Mucosa of rectum (tissue), 2 donors: ENCODE results near the gene TWSG1.
"Not testable (repeated sequence)": the region's sequence is repeated elsewhere in the genome, so short reads cannot be mapped to it uniquely, and the experiment has no call there.

Experiments used
- H3K27ac ChIP-seq, 2 donors: one replicate each; pipeline ENCODE4 v1.7.0; 2013; ENCODE audit warnings: inconsistent platforms in 2 of 2, low read depth in 2 of 2, low read length in 2 of 2
- H3K27me3 ChIP-seq, 2 donors: one replicate each; pipeline ENCODE4 v1.7.0; 2013; ENCODE audit warnings: low read length in 2 of 2; ENCODE audit not compliant: control insufficient read depth in 2 of 2, insufficient read depth in 2 of 2
- H3K36me3 ChIP-seq, 2 donors: one replicate each; pipeline ENCODE4 v1.7.0; 2013; ENCODE audit warnings: low read length in 2 of 2; ENCODE audit not compliant: control insufficient read depth in 2 of 2, insufficient read depth in 2 of 2
- H3K4me1 ChIP-seq, 2 donors: one replicate each; pipeline ENCODE4 v1.7.0; 2013; ENCODE audit warnings: low read length in 2 of 2, mild to moderate bottlenecking in 1 of 2; ENCODE audit not compliant: control insufficient read depth in 2 of 2, insufficient read depth in 2 of 2
- H3K4me3 ChIP-seq, 2 donors: one replicate each; pipeline ENCODE4 v1.7.0; 2013; ENCODE audit warnings: low read length in 2 of 2
- H3K9ac ChIP-seq, 2 donors: one replicate each; pipeline ENCODE4 v1.7.0; 2013; ENCODE audit warnings: low read length in 2 of 2, low read depth in 1 of 2, mild to moderate bottlenecking in 1 of 2
- H3K9me3 ChIP-seq, 2 donors: one replicate each; pipeline ENCODE4 v1.7.0; 2013; ENCODE audit warnings: low read length in 2 of 2; ENCODE audit not compliant: control insufficient read depth in 2 of 2
- donor health status: healthy.
- donor health status: Normal muscosa, but diverticular disease.

The TWSG1 gene

DNA sequence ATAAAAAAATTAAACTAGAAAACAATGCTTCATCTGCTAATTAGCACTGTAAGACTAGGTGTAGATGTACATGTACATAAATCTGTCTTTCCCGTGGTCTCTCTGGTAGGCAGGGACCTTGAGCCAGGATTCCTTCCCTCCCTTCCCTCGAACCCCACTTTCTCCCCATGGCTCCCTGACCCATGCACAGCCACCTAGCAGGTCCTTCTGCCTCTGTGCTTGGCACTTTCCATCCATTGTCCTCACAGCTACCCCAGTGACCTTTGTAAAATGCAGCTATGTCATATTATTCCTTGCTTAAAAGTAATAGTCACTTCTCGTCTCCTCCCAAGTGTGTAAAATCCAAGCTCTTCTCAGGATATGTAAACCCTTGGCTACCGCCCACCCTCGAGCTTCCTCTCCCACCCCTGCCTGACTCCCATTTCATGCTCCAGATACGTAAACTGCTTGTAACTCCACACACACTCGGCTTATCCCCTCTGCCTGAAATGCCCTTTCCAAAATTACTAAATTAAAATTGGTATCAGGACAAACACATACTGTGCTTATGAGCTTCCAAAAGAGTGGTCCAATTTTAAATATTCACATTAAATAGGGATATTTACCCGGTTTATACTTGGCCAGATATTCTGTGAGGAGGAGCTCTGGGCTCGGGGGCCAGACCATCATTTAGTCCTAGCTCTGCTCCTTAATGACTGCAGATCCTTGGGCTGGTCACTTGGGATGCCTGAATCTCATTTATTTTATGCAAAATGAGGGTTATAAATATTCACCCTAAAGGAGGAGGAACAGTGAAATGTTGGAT lies 86.7 kb downstream of the TWSG1 start:
- Histone ChIP-seq H3K4me3 (no peak overlapping the region), H3K27ac (no peak overlapping the region), H3K27me3 (no peaks in the 10 kb centered on the region), H3K4me1 (peaks cover 0 to 4% of the 10 kb centered on the region in 2 donors), H3K9ac (no peak overlapping the region), H3K9me3 (peaks cover 0 to 7% of the 10 kb centered on the region in 2 donors), H3K36me3 (no peaks in the 10 kb centered on the region)

- peaks cover 0 to 4% of the 10 kb centered on the region in 2 donors for H3K4me1 ChIP-seq
- H3K4me3 ChIP-seq = no peak overlapping the region
- peaks cover 0 to 7% of the 10 kb centered on the region in 2 donors for H3K9me3 ChIP-seq
- H3K27ac ChIP-seq = no peak overlapping the region
- no peak overlapping the region for H3K9ac ChIP-seq
- no peaks in the 10 kb centered on the region for H3K36me3 ChIP-seq
- H3K27me3 ChIP-seq = no peaks in the 10 kb centered on the region
These were observed 87.3 kb downstream of the TWSG1 start for GRCh38 chr18:9421901-9422327.

DNA sequence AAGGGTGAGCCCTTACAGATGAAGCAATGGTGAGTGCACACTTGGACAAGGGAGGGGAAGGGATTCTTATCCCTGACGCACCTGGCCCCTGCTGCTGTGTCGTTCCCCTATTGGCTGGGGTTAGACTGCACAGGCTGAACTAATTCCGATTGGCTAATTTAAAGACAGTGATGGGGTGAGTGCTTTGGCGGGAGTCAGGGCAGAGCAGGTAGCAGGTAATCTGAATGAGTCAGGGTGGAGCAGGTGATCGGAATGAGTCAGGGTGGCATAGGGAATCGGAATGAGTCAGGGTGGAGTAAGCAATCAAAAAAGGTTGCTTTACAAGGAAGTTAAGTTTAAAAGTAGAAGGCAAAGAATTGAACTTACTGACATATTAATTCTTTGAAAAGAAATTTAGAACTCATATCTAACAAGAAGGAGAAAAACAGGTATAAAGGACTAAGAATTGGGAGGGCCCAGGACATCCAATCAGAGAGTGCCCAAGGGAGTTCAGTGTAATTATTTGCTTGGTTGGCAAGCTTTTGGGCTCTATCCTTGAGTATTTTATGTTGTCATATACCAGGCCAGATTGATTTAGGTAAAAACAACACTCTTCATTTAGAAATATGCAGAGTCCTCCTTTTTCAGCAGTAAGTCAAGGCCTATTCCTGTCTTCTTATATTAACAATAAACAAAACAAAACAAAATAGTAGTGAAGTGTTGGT lies 88.4 kb downstream of the TWSG1 start:
- H3K27ac ChIP-seq = peak overlapping the region in 1 of 2 donors; percentile 75
- H3K27me3 ChIP-seq = no peaks in the 10 kb centered on the region
- H3K9me3 ChIP-seq = peaks cover 0 to 7% of the 10 kb centered on the region in 2 donors
- H3K4me1 ChIP-seq = no peaks in the 10 kb centered on the region
- no peak overlapping the region for H3K4me3 ChIP-seq
- no peaks in the 10 kb centered on the region for H3K36me3 ChIP-seq
- H3K9ac ChIP-seq = no peak overlapping the region

DNA sequence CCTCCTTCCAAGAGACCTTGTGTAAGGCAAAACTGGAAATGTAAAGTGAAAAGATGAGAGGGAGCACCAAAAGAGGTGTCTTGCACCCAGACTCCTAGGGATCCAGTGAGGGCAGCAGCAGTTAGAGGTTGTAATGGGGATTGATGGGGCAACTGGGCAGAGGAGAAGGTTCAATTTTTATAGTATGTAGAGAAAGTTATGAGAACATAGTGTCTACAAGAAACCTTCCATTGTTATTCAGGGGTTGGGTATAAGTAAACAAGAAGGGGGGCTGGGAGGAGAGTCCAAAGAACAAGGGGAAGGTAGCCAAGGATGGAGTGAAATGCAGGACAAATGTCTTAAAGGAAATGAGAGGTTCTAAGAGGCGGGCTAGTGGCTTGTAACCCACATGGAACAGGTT lies 89.1 kb downstream of the TWSG1 start:
- peak overlapping the region in 1 of 2 donors; percentile 75 for H3K27ac ChIP-seq
- not testable (repeated sequence) for H3K4me1 ChIP-seq, H3K4me3 ChIP-seq, H3K9me3 ChIP-seq, H3K36me3 ChIP-seq, H3K27me3 ChIP-seq, H3K9ac ChIP-seq

DNA sequence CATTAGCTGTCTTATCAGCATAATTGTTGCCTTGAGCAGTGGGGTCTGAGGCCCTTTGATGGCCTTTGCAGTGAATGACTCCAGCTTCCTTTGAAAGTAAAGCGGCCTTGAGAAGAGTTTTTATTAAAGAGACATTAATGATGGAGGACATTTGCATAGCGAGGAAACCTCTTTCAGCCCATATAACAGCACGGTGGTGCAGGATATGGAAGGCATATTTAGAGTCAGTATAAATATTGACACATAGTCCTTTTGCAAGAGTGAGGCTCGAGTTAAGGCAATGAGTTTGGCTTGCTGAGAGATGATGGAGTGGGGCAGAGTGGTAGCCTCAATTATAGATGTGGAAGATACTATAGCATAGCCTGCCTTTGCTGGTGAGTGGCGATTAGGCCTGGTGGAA lies 89.7 kb downstream of the TWSG1 start:
- peak overlapping the region in 1 of 2 donors; percentile 59 for H3K27ac ChIP-seq
- not testable (repeated sequence) for H3K9me3 ChIP-seq, H3K9ac ChIP-seq, H3K36me3 ChIP-seq, H3K27me3 ChIP-seq, H3K4me1 ChIP-seq, H3K4me3 ChIP-seq

DNA sequence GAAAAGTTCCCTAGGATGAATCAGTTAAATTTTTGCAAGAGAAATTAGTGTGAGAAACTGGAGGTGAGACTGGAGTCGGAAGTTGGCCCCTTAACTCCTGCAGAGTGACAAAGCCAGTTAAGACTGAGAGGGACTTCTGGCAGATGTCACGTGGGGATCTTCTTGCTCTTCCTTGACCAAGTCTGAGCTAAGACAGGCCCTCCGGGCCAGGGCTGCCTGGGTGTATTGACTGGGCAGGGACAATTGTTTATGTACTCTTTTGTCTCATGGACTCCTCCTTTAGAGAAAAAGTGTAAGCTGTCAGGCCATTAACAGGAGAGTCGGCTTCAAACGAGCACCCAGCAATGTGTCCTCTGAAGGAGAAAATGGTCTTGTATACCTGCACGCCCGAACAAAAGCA lies 92.2 kb downstream of the TWSG1 start:
- Histone ChIP-seq H3K9me3 (peaks cover 0 to 7% of the 10 kb centered on the region in 2 donors), H3K27ac (no peak overlapping the region), H3K4me1 (no peaks in the 10 kb centered on the region), H3K9ac (no peak overlapping the region), H3K36me3 (no peaks in the 10 kb centered on the region), H3K4me3 (no peak overlapping the region), H3K27me3 (no peaks in the 10 kb centered on the region)

DNA sequence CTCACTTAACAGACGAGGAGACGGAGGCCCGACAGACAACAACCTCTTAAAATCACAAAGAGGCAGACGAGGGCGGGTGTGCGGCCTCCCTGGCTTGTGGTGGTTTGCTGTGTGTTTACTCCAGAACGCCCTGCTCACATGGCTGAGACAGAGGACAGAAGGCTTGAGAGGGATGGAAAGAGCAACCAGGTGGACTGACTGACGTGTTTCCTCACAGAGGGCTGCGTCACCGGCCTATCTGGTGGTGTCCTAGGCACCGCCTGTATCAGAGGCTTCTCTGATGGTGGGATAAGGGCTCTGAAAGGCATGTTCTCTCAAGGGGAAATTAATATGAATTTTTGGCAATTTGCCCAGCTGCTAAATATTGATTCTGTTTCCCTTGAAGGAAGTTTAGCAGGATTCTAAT lies 93.7 kb downstream of the TWSG1 start:
- no peaks in the 10 kb centered on the region for H3K36me3 ChIP-seq
- no peak overlapping the region for H3K4me3 ChIP-seq
- H3K9ac ChIP-seq = no peak overlapping the region
- H3K27me3 ChIP-seq = no peaks in the 10 kb centered on the region
- no peak overlapping the region for H3K27ac ChIP-seq
- H3K4me1 ChIP-seq = no peaks in the 10 kb centered on the region
- H3K9me3 ChIP-seq = peaks cover 0 to 7% of the 10 kb centered on the region in 2 donors

GRCh38 chr18:9428862-9429661 lies 94.5 kb downstream of the TWSG1 start:
- H3K27me3 ChIP-seq = no peaks in the 10 kb centered on the region
- H3K4me1 ChIP-seq = no peaks in the 10 kb centered on the region
- no peak overlapping the region for H3K4me3 ChIP-seq
- no peak overlapping the region for H3K9ac ChIP-seq
- no peaks in the 10 kb centered on the region for H3K36me3 ChIP-seq
- H3K9me3 ChIP-seq = peaks cover 0 to 2% of the 10 kb centered on the region in 2 donors
- no peak overlapping the region for H3K27ac ChIP-seq

DNA sequence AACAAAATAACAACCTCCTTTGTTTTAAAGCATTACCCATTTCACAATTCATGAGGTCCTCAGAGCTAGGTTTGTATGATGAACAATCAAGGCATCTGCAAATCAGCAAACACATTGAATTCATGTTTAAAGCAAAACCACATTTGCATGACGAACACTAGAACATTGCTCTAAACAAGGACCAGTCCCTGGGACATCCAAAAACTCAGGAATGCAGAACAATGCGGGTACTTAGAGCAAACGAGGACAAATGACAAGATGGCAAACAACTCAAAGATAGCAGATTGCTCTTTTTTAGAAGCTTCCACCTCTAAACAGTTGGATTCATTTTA lies 95.1 kb downstream of the TWSG1 start:
- Histone ChIP-seq H3K27ac (no peak overlapping the region), H3K36me3 (no peaks in the 10 kb centered on the region), H3K9ac (no peak overlapping the region), H3K27me3 (no peaks in the 10 kb centered on the region), H3K4me1 (no peaks in the 10 kb centered on the region), H3K4me3 (no peak overlapping the region), H3K9me3 (no peaks in the 10 kb centered on the region)

GRCh38 chr18:9430315-9430714 lies 95.7 kb downstream of the TWSG1 start:
- not testable (repeated sequence) for H3K9ac ChIP-seq, H3K9me3 ChIP-seq, H3K27me3 ChIP-seq, H3K36me3 ChIP-seq, H3K4me1 ChIP-seq, H3K4me3 ChIP-seq, H3K27ac ChIP-seq
